GM18951 (cell line): Measurements from ENCODE around the gene TIGD7.

Experiments used
- POLR2A ChIP-seq: IDR thresholded peaks from 4 replicates; pipeline ENCODE4 v1.6.1; 2011; ENCODE audit warnings: mild to moderate bottlenecking; ENCODE audit not compliant: insufficient read length, insufficient read depth; ENCODE audit errors: extremely low read depth
- in situ Hi-C: fragments of 300-500 bp; cut with MboI; formaldehyde crosslinking; loops from one replicate; pipeline ENCODE4 v1.12.0; 2022; ENCODE audit warnings: low sequenced_read_pairs, mixed read lengths, inconsistent platforms; ENCODE audit not compliant: unreplicated experiment

The TIGD7 gene

GRCh38 chr16:3305109-3306068 is at the start of gene TIGD7, which contains the start of gene ZNF75A:
TIGD7 (minus strand) TSS chr16:3305430; CDS start chr16:3300614, 4,816 bp downstream.
ZNF75A (plus strand) TSS chr16:3305497; CDS start chr16:3308429, 2,932 bp downstream.
- in situ Hi-C loops, result no loop called here
- TF ChIP-seq POLR2A, result peak; percentile 95

GRCh38 chr16:3349175-3349574 is 43.9 kb upstream of the TIGD7 start:
- in situ Hi-C loops, result no loop called here

GRCh38 chr16:3348547-3349167 is 43.4 kb upstream of the TIGD7 start:
- in situ Hi-C loops, result no loop called here
- no peak for TF ChIP-seq POLR2A

More at GRCh38 chr16:3349175-3349574, 43.9 kb upstream of the TIGD7 start:
- TF ChIP-seq POLR2A, result no peak

GRCh38 chr16:3347586-3347985 is 42.4 kb upstream of the TIGD7 start:
- no peak for TF ChIP-seq POLR2A
- in situ Hi-C loops, result no loop called here

- no peak for TF ChIP-seq POLR2A
- in situ Hi-C loops, result no loop called here
These were observed 40.8 kb upstream of the TIGD7 start for GRCh38 chr16:3346041-3346440.

GRCh38 chr16:3328643-3329042 is 23.4 kb upstream of the TIGD7 start:
- in situ Hi-C loops, result no loop called here
- TF ChIP-seq POLR2A, result no peak

- TF ChIP-seq POLR2A, result no peak
- in situ Hi-C loops, result no loop called here
These were observed 22.9 kb upstream of the TIGD7 start for GRCh38 chr16:3328104-3328503.

- no peak for TF ChIP-seq POLR2A
- in situ Hi-C loops, result no loop called here
These were observed 22.3 kb upstream of the TIGD7 start for GRCh38 chr16:3327514-3327913.

- in situ Hi-C loops, result no loop called here
- TF ChIP-seq POLR2A, result no peak
These were observed 16.6 kb upstream of the TIGD7 start for GRCh38 chr16:3321816-3322215.

- in situ Hi-C loops, result no loop called here
- no peak for TF ChIP-seq POLR2A
These were observed 12.2 kb upstream of the TIGD7 start for GRCh38 chr16:3317315-3317999.

GRCh38 chr16:3311496-3311895 is 6.3 kb upstream of the TIGD7 start:
- in situ Hi-C loops, result no loop called here
- TF ChIP-seq POLR2A, result no peak

- in situ Hi-C loops, result no loop called here
These were observed 848 bp upstream of the TIGD7 start for GRCh38 chr16:3306078-3306477.

GRCh38 chr16:3304370-3304769 is 860 bp downstream of the TIGD7 start:
- in situ Hi-C loops, result no loop called here
- TF ChIP-seq POLR2A, result no peak

More at GRCh38 chr16:3306078-3306477, 848 bp upstream of the TIGD7 start:
- no peak for TF ChIP-seq POLR2A

- TF ChIP-seq POLR2A, result no peak
- in situ Hi-C loops, result no loop called here
These were observed 9.4 kb downstream of the TIGD7 start for GRCh38 chr16:3295783-3296182.

GRCh38 chr16:3295209-3295608 is 10.0 kb downstream of the TIGD7 start:
- TF ChIP-seq POLR2A, result no peak
- in situ Hi-C loops, result no loop called here
